22Rv1 (cell line): ENCODE measurements around the gene PLA2G4A.

Experiments used
- ZFX ChIP-seq: fragments of 450-650 bp; IDR thresholded peaks from 2 replicates; pipeline ENCODE4 v1.6.1; 2017; ENCODE audit warnings: antibody characterized with exemption, borderline replicate concordance
- TF ChIP-seq, protein P1 (sequence below): fragments of 450-650 bp; IDR thresholded peaks from 2 replicates; pipeline ENCODE4 v1.5.1; 2017; ENCODE audit warnings: mild to moderate bottlenecking

DNA sequence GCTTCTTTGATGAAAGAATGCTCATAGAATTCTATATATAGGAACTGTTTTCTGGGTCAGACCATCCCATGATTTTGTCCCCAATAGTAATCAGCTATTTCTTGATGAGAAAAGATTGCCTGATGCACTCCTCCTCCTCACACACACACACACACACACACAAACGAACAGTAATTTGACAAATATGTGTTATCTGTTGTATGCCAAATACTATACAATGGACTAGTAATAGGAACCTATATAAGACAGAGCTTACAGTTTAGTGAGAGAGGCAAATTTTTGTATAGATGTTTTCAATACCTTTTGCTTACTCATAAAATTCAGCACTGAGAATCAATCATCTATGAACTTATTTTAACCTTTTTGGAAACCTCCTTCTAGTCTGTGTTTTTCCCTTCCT, 76.8 kb downstream of the PLA2G4A start:
- TF ChIP-seq, protein P1, sequence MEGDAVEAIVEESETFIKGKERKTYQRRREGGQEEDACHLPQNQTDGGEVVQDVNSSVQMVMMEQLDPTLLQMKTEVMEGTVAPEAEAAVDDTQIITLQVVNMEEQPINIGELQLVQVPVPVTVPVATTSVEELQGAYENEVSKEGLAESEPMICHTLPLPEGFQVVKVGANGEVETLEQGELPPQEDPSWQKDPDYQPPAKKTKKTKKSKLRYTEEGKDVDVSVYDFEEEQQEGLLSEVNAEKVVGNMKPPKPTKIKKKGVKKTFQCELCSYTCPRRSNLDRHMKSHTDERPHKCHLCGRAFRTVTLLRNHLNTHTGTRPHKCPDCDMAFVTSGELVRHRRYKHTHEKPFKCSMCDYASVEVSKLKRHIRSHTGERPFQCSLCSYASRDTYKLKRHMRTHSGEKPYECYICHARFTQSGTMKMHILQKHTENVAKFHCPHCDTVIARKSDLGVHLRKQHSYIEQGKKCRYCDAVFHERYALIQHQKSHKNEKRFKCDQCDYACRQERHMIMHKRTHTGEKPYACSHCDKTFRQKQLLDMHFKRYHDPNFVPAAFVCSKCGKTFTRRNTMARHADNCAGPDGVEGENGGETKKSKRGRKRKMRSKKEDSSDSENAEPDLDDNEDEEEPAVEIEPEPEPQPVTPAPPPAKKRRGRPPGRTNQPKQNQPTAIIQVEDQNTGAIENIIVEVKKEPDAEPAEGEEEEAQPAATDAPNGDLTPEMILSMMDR, result no peak
- no peak for TF ChIP-seq ZFX
